IMR-90 (cell line): ENCODE results near the gene THEMIS2.
"Not testable (repeated sequence)": the region's sequence is repeated elsewhere in the genome, so short reads cannot be mapped to it uniquely, and the experiment has no call there.

ENCODE experiments used
- CHD1 ChIP-seq: IDR thresholded peaks from 2 replicates; pipeline ENCODE4 v1.6.1; 2012; ENCODE audit warnings: low read depth, low read length, improper control_type of control experiment
- CTCF ChIP-seq: conservative IDR thresholded peaks from 2 replicates; pipeline ENCODE4 v1.5.1; 2012; ENCODE audit warnings: mild to moderate bottlenecking, low read depth, low read length, improper control_type of control experiment
- ELK1 ChIP-seq: fragments of 150-350 bp; IDR thresholded peaks from 2 replicates; pipeline ENCODE4 v1.6.1; 2016; ENCODE audit warnings: low read depth, mild to moderate bottlenecking, low read length, moderate library complexity, borderline replicate concordance
- MAZ ChIP-seq: IDR thresholded peaks from 2 replicates; pipeline ENCODE4 v1.6.1; 2012; ENCODE audit warnings: low read depth, mild to moderate bottlenecking, low read length, improper control_type of control experiment, moderate library complexity, borderline replicate concordance
- MXI1 ChIP-seq: IDR thresholded peaks from 2 replicates; pipeline ENCODE4 v1.6.1; 2012; ENCODE audit warnings: low read depth, mild to moderate bottlenecking, low read length, moderate library complexity, borderline replicate concordance
- NFE2L2 ChIP-seq: fragments of 150-350 bp; IDR thresholded peaks from 2 replicates; pipeline ENCODE4 v1.6.1; 2016; ENCODE audit warnings: low read depth, mild to moderate bottlenecking, low read length
- POLR2A ChIP-seq: IDR thresholded peaks from 2 replicates; pipeline ENCODE4 v1.6.1; 2012; ENCODE audit warnings: mild to moderate bottlenecking, low read depth, low read length
- RCOR1 ChIP-seq: IDR thresholded peaks from 2 replicates; pipeline ENCODE4 v1.6.1; 2012; ENCODE audit warnings: mild to moderate bottlenecking, low read length, improper control_type of control experiment; ENCODE audit not compliant: insufficient replicate concordance
- USF2 ChIP-seq: fragments of 150-350 bp; IDR thresholded peaks from 2 replicates; pipeline ENCODE4 v1.6.1; 2017; ENCODE audit warnings: mild to moderate bottlenecking, antibody characterized with exemption, low read length, low read depth

- not testable (repeated sequence) for TF ChIP-seq CTCF, ELK1, CHD1, MXI1, NFE2L2, RCOR1, MAZ, POLR2A, USF2
These were observed 42.9 kb upstream of the THEMIS2 start for GRCh38 chr1:27829339-27829960.
